Pancreas (tissue), 10 donors: Measurements from ENCODE around the gene NDST1. TPM values are rescaled to one million over a fixed set of nuclear protein-coding genes. Genes with fewer than 3 reads are reported as not detected.

ENCODE experiments used
- ATAC-seq, 4 donors: fragments of 200-7000 bp; cut with Tn5 transposase; one replicate each; pipeline versions ENCODE4 v1.8.0 to v1.9.1; 2020; ENCODE audit warnings: mild to moderate bottlenecking in 4 of 4, moderate library complexity in 4 of 4
- DNase-seq, 6 donors: peaks; one replicate each; pipeline ENCODE4 v3.0.0-alpha.2; 2020
- FAIRE-seq: peaks from 2 replicates; lab custom pipeline; 2012; peaks lifted over from hg19 to GRCh38; lab: Jason Lieb, UNC
- H3K27ac ChIP-seq, 4 donors: fragments of 200-600 bp; sonication (generic); 1 replicate in 3 of 4; 2 replicates in 1 of 4; pipeline versions ENCODE4 v1.5.0 to v1.8.0; 2020
- H3K27me3 ChIP-seq, 4 donors: fragments of 200-600 bp; one replicate each; pipeline ENCODE4 v1.8.0; 2021
- H3K36me3 ChIP-seq, 3 donors: fragments of 200-600 bp; sonication (generic) in 1 of 3; one replicate each; pipeline versions ENCODE4 v1.5.0 to v1.8.0; 2020 to 2021
- H3K4me1 ChIP-seq, 3 donors: fragments of 200-600 bp; one replicate each; pipeline ENCODE4 v1.8.0; 2021
- H3K4me3 ChIP-seq, 4 donors: fragments of 200-600 bp; sonication (generic) in 2 of 4; one replicate each; pipeline versions ENCODE4 v1.5.0 to v1.8.0; 2020 to 2021
- H3K9me3 ChIP-seq, 4 donors: fragments of 200-600 bp; one replicate each; pipeline ENCODE4 v1.8.0; 2021
- WGBS, 2 donors: extraction: QIAGEN DNeasy Blood & Tissue Kit; methylation state at CpG; one replicate each; pipeline ENCODE4 v1.1.7; 2013; 5-methylcytosine and 5-hydroxymethylcytosine counted together
- intact Hi-C, 3 donors: fragments of 100-400 bp; cut with DNase I; formaldehyde crosslinking; loops; one replicate each; pipeline versions ENCODE4 v1.11.1 to v1.14.2; 2022
- polyA plus RNA-seq, 2 donors: library from polyadenylated mRNA; stranded (reverse); fragments of 200-250 nt; gene quantifications; one replicate each; pipeline ENCODE4 v1.2.3, GENCODE V29; 2013
- total RNA-seq, 6 donors: library from RNA; stranded (reverse); fragmentation: NEBNext Ultra II Directional in 4 of 6; extraction: Animal tissue kit (Norgen Biotek cat#: 25700) in 4 of 6; gene quantifications; one replicate each; pipeline versions ENCODE4 v1.2.1 to v1.2.4, GENCODE V29; 2021 to 2023
- TF ChIP-seq, protein P1 (sequence below), 4 donors: fragments of 200-600 bp; sonication (generic) in 3 of 4; IDR thresholded peaks; one replicate each; pipeline versions ENCODE4 v1.5.0 to v1.8.0; 2021; ENCODE audit warnings: antibody characterized with exemption in 4 of 4
- donor health status: healthy with polysubstance abuse.
- donor health status: DM: no; HTN: no; CAD: no; lungs with moderate emphysema.
- donor health status: DM: no; HTN: no; CAD: no.
- donor health status: control.
- donor health status: control.
- donor health status: Bipolar disorder and iron deficiency.
- donor health status: DM: yes; HTN: yes; CAD: no.
- donor health status: DM: no; HTN: no; CAD: no.
- donor health status: DM: no; HTN: no; CAD: no.
- donor health status: DM: yes; HTN: yes; CAD: no.

NDST1 gene
- total and polyA plus RNA-seq, 8 donors: 9.9 to 57.2 (median 39.8) TPM

DNA sequence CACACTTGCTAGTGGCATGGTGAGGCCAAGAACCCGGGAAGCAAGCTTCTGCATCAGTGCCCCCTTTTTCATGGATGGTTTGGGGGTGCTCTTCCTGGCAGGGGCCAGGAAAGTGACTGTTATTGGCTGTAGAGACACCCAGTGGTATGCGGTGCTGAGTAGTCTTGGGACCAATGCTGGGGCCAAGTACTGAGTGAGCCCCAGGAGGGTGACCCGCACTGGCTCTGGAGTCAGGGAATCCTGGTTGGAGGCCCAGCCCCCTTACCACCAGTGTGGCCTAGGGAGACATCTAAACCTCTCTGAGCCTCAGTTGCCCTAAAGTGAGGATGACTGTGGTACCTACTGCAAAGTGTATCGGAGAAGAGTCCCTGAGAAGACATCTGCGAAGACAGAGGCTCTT, 91.3 kb downstream of the NDST1 start:
- Histone ChIP-seq H3K27me3 (no peaks in the 10 kb centered on the region), H3K4me3 (no peak overlapping the region), H3K36me3 (no peaks in the 10 kb centered on the region), H3K9me3 (no peaks in the 10 kb centered on the region), H3K27ac (peak overlapping the region in 1 of 4 donors; percentile 52), H3K4me1 (peaks cover 0 to 14% (median 4%) of the 10 kb centered on the region in 3 donors)
- ATAC-seq: no peak
- TF ChIP-seq, protein P1, sequence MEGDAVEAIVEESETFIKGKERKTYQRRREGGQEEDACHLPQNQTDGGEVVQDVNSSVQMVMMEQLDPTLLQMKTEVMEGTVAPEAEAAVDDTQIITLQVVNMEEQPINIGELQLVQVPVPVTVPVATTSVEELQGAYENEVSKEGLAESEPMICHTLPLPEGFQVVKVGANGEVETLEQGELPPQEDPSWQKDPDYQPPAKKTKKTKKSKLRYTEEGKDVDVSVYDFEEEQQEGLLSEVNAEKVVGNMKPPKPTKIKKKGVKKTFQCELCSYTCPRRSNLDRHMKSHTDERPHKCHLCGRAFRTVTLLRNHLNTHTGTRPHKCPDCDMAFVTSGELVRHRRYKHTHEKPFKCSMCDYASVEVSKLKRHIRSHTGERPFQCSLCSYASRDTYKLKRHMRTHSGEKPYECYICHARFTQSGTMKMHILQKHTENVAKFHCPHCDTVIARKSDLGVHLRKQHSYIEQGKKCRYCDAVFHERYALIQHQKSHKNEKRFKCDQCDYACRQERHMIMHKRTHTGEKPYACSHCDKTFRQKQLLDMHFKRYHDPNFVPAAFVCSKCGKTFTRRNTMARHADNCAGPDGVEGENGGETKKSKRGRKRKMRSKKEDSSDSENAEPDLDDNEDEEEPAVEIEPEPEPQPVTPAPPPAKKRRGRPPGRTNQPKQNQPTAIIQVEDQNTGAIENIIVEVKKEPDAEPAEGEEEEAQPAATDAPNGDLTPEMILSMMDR (IDR thresholded peaks at IDR 0.05): no peak
- 83% methylated on average over 5 of the region's 5 CpGs for WGBS, 2 donors
- intact Hi-C loops: no loop called here
- peak in 1 of 6 donors; percentile 27 for DNase-seq
- no peak for FAIRE-seq

DNA sequence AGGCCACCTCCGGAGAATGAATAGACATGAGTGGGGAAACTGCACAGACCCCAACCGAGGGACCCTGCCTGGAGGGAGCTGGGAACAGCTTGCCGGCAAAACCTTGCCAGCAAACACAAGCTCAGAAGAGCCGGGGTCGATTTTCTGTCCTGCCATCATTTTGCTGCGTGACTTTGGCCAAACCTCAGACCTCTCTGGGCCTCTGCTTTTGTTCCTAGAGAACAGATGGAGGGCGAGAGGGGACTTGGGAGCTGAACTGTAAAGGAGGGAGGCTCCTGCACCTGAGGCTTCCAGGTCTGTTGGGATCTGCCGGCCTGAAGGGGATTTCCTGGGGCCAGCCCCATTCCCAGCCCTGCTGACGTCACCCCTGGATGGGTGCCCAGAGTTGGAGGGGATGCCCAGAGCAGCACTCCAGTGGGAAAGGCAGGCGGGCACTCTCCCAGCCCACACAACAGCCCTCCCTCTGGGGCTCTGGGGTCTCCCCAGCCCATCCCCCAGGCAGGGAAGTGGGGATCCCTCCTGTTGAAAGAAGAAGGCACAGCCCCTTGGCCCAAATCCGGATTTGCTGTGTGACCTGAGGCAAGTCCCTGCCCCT, 92.1 kb downstream of the NDST1 start:
- Histone ChIP-seq H3K27ac (peak overlapping the region in 2 of 4 donors; percentile 20 to 52), H3K4me3 (no peak overlapping the region), H3K9me3 (no peaks in the 10 kb centered on the region), H3K27me3 (no peaks in the 10 kb centered on the region), H3K4me1 (peaks cover 0 to 14% (median 4%) of the 10 kb centered on the region in 3 donors), H3K36me3 (no peaks in the 10 kb centered on the region)
- DNase-seq (peak; percentile 82 to 99 (median 90)), ATAC-seq (peak; percentile 76 to 93 (median 87)), FAIRE-seq (no peak)
- TF ChIP-seq, protein P1 (IDR thresholded peaks at IDR 0.05): no peak
- intact Hi-C loops: no loop called here
- 39 to 46% methylated on average over 10 to 11 of the region's 11 CpGs for WGBS, 2 donors

DNA sequence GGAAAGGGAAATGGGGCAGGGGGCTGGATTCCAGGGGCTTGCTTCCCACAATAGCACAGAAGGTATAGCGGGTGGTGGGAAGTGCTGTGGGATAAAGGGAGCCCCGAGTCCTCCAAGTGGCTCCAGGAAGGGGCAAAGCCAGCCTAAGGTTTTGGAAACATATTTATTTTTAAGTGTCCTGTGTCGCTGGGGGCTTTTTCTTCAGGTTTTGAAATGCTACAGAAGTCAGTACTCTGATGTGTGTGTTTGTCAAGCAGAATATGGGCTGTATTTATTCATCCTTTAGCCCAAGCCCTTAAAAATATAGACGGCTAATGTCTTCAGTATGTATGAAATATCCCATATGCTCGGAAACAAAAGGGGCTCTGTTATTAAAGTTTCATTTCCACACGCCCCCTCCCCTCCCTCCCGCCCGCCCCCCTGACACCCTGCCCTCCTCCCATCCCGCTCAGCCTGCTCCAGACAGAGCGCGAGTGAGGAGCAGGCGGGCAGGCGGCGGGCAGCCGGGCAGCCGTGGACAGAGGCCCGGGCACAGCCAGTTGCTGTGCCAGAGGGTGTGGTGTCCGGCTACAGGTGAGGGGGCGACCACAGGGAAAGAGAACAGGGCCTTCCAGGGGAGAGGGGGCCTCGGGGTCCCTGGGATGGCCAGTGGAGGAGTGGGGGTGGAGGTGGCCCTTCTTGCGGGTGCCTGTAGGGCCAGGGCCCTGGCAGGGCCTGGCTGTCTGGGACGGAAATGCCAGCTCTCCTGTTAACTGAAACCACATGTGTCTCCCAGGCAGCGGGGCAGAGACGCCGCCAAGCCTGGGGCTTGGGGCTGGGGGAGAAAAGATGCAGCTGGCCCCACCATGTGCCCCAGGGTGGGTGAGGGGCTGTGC, 92.9 kb downstream of the NDST1 start:
- H3K27ac ChIP-seq: peak overlapping the region in 2 of 4 donors; percentile 13 to 20
- WGBS, 2 donors: 75 to 81% methylated on average over 24 to 25 of the region's 25 CpGs
- TF ChIP-seq, protein P1 (IDR thresholded peaks at IDR 0.05): no peak
- H3K4me1 ChIP-seq: peaks cover 0 to 14% (median 4%) of the 10 kb centered on the region in 3 donors
- FAIRE-seq: no peak
- peak in 3 of 4 donors; percentile 24 to 46 (median 39) for ATAC-seq
- H3K27me3 ChIP-seq: no peaks in the 10 kb centered on the region
- H3K36me3 ChIP-seq: no peaks in the 10 kb centered on the region
- intact Hi-C loops: no loop called here
- H3K4me3 ChIP-seq: no peak overlapping the region
- H3K9me3 ChIP-seq: no peaks in the 10 kb centered on the region
- DNase-seq: peak in 1 of 6 donors; percentile 56

DNA sequence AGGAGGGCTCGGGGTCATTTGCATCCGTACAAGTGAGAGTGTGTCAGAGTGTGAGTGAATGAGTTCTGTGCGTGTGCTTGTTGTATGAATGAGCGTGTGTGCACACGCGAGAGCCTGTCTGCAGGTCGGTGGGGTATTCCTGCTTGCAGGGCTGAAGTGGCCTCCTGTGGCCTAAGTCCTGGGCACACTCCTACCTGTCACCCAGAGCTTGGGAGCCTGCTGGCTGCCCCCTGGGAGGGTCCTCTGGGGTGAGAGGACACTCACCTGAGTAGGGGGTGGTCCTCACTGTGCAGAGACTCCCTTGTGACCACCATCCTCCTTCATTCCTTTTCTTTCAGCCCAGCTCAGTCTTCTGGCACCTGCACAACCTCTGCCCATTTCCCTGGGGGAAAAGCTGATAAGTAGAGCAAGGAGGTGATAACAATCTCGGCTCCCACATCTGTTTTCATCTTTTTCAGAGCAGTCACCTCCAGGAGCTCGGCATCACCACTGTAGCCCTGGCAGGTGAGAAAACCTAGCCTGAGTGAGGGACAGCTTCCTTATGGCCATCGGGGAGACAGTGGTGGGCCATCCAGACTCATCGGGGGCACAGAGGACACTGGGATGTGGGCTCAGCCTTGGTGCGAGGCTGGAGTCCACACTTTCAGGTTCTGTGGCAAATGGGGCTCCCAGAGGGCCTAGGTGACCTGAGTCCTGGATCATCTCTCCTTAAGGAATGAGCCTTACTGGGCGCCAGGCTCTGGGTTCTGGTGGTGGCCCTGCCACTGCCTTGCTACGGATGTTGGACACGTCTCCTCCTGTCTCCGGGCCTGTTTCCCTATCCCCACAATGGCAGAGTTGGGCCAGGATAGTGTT, 93.8 kb downstream of the NDST1 start:
- H3K4me3 ChIP-seq: no peak overlapping the region
- ATAC-seq (no peak), FAIRE-seq (no peak), DNase-seq (peak in 1 of 6 donors; percentile 48)
- H3K36me3 ChIP-seq: no peaks in the 10 kb centered on the region
- intact Hi-C loops: no loop called here
- 82 to 85% methylated on average over 16 of the region's 16 CpGs for WGBS, 2 donors
- no peaks in the 10 kb centered on the region for H3K27me3 ChIP-seq
- TF ChIP-seq, protein P1 (IDR thresholded peaks at IDR 0.05): no peak
- H3K9me3 ChIP-seq: no peaks in the 10 kb centered on the region
- peak overlapping the region in 1 of 4 donors; percentile 20 for H3K27ac ChIP-seq
- H3K4me1 ChIP-seq: peaks cover 0 to 14% (median 4%) of the 10 kb centered on the region in 3 donors
